Measurements from ENCODE around the gene AKAIN1. TPM values are rescaled to one million over a fixed set of nuclear protein-coding genes. Genes with fewer than 3 reads are reported as not detected.

AKAIN1 gene
- total RNA-seq, 4 donors from 2014 or later = not detected

DNA sequence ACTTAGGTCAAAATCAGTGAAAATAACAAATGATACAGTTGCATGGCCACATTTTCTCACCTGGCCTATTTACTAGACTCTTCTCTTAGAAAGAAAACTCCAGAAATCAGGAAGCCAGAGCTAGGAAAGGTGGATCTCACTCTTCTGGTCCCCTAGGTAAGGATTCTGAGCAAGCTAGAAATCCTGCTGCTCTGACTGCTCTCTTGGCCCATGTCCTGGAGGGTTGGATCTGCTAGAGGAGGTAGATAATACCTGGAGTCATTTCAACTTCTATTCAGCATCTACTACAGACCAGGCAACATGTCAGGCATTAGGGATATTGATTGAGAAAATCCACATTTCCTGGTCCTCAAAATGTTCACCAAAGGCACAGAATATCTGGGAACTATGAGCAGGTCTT lies 34.9 kb downstream of the AKAIN1 start:
- Histone ChIP-seq H3K27ac (no peak overlapping the region), H3K27me3 (no peaks in the 10 kb centered on the region), H3K9me3 (no peaks in the 10 kb centered on the region), H3K36me3 (no peaks in the 10 kb centered on the region), H3K4me3 (no peak overlapping the region), H3K4me1 (no peaks in the 10 kb centered on the region)
- intact Hi-C loops (cut with DNase I; ENCODE audit: low total_unique reads) = no loop called here
- no peak for DNase-seq
- no peak for TF ChIP-seq POLR2A (IDR thresholded peaks at IDR 0.05)
- TF ChIP-seq, protein P1, sequence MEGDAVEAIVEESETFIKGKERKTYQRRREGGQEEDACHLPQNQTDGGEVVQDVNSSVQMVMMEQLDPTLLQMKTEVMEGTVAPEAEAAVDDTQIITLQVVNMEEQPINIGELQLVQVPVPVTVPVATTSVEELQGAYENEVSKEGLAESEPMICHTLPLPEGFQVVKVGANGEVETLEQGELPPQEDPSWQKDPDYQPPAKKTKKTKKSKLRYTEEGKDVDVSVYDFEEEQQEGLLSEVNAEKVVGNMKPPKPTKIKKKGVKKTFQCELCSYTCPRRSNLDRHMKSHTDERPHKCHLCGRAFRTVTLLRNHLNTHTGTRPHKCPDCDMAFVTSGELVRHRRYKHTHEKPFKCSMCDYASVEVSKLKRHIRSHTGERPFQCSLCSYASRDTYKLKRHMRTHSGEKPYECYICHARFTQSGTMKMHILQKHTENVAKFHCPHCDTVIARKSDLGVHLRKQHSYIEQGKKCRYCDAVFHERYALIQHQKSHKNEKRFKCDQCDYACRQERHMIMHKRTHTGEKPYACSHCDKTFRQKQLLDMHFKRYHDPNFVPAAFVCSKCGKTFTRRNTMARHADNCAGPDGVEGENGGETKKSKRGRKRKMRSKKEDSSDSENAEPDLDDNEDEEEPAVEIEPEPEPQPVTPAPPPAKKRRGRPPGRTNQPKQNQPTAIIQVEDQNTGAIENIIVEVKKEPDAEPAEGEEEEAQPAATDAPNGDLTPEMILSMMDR (IDR thresholded peaks at IDR 0.05) = no peak

DNA sequence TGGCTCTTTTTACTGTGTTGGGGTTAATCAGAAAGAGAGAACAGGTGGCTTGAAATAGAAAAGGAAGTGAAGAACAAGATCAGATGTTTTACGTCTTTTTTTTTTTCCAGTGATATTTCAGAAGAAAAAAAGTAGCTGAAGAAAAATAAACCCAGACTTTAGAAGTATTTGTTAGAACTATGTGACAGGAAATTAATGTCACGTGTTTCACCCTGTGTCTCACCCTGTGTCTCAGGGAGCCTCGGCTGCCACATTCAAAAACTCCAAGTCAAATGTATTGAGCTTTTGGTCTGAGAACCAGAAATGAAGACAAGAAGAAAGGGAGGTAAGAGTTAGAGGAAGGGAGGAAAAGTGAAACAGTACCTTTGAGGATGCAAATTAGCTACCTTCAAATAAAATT lies 38.0 kb downstream of the AKAIN1 start:
- H3K36me3 ChIP-seq = no peaks in the 10 kb centered on the region
- no peak for DNase-seq
- intact Hi-C loops (cut with DNase I; ENCODE audit: low total_unique reads) = no loop called here
- H3K27me3 ChIP-seq = no peaks in the 10 kb centered on the region
- no peak overlapping the region for H3K27ac ChIP-seq
- no peak overlapping the region for H3K4me3 ChIP-seq
- TF ChIP-seq, protein P1 (IDR thresholded peaks at IDR 0.05) = no peak
- no peak for TF ChIP-seq POLR2A (IDR thresholded peaks at IDR 0.05)
- no peaks in the 10 kb centered on the region for H3K4me1 ChIP-seq
- H3K9me3 ChIP-seq = no peaks in the 10 kb centered on the region

DNA sequence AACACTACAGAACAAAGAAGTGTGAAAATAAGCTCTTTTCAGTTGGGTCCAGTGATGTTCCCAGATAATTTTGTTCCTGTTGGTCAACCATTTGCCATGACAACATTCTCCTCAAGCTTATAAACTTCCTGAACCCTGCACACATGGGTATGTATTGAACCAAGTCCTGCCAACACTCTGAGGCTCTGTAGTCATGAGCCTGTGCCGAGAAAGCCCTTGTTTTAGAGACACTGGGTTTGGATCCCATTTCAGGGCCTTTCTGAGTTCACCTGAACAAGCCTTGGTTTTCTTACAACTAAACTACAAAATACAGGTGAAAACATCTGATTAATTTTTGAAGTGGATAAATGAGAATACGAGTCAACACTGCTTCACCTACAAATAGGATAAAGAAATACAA lies 38.5 kb downstream of the AKAIN1 start:
- Histone ChIP-seq H3K4me1 (no peaks in the 10 kb centered on the region), H3K4me3 (no peak overlapping the region), H3K9me3 (no peaks in the 10 kb centered on the region), H3K27ac (no peak overlapping the region), H3K27me3 (no peaks in the 10 kb centered on the region), H3K36me3 (no peaks in the 10 kb centered on the region)
- no peak for DNase-seq
- intact Hi-C loops (cut with DNase I; ENCODE audit: low total_unique reads) = no loop called here
- TF ChIP-seq, protein P1 (IDR thresholded peaks at IDR 0.05) = no peak
- TF ChIP-seq POLR2A (IDR thresholded peaks at IDR 0.05) = no peak

DNA sequence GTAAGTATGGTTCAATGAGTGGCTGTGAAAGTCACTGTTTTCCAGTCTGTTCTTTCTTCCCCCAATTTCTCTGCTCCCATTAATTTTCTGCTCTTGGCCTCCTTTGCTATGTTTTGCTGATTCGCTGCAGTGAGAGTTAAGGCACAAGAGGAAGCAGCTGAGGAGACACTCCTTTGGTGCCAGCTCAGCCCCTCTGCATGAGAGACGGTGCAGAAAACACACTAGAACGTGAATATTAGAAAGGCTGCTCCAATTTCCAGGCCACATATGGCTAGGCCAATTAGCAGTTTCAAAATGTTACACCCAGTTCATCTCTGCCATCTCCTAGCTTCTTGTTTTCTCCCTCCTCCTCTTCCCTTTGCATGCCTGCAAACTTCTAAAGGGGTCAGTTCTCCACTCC lies 38.9 kb downstream of the AKAIN1 start:
- no peaks in the 10 kb centered on the region for H3K4me1 ChIP-seq
- H3K27ac ChIP-seq = no peak overlapping the region
- no peaks in the 10 kb centered on the region for H3K36me3 ChIP-seq
- no peaks in the 10 kb centered on the region for H3K9me3 ChIP-seq
- no peak for TF ChIP-seq POLR2A (IDR thresholded peaks at IDR 0.05)
- no peak for DNase-seq
- H3K27me3 ChIP-seq = no peaks in the 10 kb centered on the region
- no peak overlapping the region for H3K4me3 ChIP-seq
- intact Hi-C loops (cut with DNase I; ENCODE audit: low total_unique reads) = no loop called here

DNA sequence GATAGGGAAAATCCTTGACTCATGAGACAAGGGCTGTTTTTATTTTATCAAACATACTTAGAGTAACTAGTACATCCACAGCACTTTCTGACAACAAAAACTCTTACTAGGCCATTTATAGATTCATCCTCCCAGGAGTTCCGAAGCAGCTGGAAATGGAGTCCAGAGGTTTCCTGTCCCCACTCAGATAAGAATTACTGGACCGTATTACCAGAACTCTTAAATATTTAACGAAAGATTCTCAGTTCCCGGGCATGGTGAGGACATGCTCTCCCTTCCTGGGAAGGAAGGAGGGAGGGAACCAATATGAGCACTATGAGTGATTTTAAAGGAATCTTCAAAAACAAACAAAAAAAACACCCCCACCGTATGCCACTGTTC lies 41.2 kb downstream of the AKAIN1 start:
- TF ChIP-seq POLR2A (IDR thresholded peaks at IDR 0.05) = no peak
- TF ChIP-seq, protein P1 (IDR thresholded peaks at IDR 0.05) = no peak
- H3K4me3 ChIP-seq = no peak overlapping the region
- DNase-seq = no peak
- intact Hi-C loops (cut with DNase I; ENCODE audit: low total_unique reads) = no loop called here
- H3K9me3 ChIP-seq = no peaks in the 10 kb centered on the region
- H3K27me3 ChIP-seq = no peaks in the 10 kb centered on the region
- no peak overlapping the region for H3K27ac ChIP-seq
- no peaks in the 10 kb centered on the region for H3K36me3 ChIP-seq
- no peaks in the 10 kb centered on the region for H3K4me1 ChIP-seq

DNA sequence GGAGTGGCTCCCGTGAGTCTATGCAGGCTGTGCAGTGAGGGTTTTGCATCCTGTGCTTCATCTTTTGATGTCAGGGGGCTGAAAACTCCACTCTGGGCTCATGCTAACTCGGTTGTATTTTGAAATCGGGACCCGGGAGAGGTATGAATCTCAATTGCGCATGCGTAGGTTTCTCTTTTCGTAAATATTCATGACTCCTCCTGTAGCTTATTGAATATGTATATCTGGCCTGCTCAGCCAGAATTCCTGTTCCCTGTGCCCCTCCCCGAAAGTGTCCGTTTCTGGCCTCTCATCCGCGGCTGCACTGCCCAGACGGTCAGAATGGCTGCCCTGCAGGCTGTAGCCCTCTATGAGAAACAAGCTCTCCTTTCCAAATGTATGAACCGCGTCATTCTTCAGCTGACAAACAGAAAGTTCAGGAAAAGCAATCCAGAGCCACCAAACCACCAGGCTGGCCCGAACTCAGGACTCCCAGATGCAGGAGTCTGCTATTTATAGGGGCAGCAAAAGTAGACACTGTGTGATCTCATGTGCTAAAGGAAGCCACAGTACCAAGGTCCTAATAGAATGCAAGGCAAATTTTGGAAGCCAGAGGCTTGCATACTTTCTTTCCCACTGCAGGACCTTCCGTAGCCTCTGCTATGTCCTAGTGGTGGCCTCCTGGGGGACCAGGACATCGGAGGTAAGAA lies 41.7 kb downstream of the AKAIN1 start:
- H3K4me3 ChIP-seq = no peak overlapping the region
- no peak for DNase-seq
- H3K9me3 ChIP-seq = no peaks in the 10 kb centered on the region
- TF ChIP-seq POLR2A (IDR thresholded peaks at IDR 0.05) = no peak
- TF ChIP-seq, protein P1 (IDR thresholded peaks at IDR 0.05) = no peak
- no peak overlapping the region for H3K27ac ChIP-seq
- H3K27me3 ChIP-seq = no peaks in the 10 kb centered on the region
- no peaks in the 10 kb centered on the region for H3K36me3 ChIP-seq
- intact Hi-C loops (cut with DNase I; ENCODE audit: low total_unique reads) = no loop called here
- no peaks in the 10 kb centered on the region for H3K4me1 ChIP-seq
